H1 (cell line): ENCODE data around the gene UPK1B. TPM values are rescaled to one million over a fixed set of nuclear protein-coding genes. Genes with fewer than 3 reads are reported as not detected.
"Not testable (repeated sequence)": the region's sequence is repeated elsewhere in the genome, so short reads cannot be mapped to it uniquely, and the experiment has no call there.

ENCODE experiments used
- CTCF ChIA-PET: fragments of 300-600 bp; sonication (Branson Sonifier 250); formaldehyde crosslinking; loops from one replicate; lab custom pipeline; 2021; ENCODE audit not compliant: partially characterized antibody; lab: Charles Lee
- POLR2A ChIA-PET: fragments of 300-600 bp; sonication (Branson Sonifier 250); formaldehyde crosslinking; loops from one replicate; lab custom pipeline; 2021; ENCODE audit warnings: inconsistent platforms; ENCODE audit not compliant: partially characterized antibody; lab: Charles Lee
- DNase-seq, 2 experiments: peaks; one replicate each; pipeline versions ENCODE4 v3.0.0 to v3.0.0-alpha.2; 2010 to 2022; ENCODE audit warnings: low spot score in 2 of 2, low read depth in 1 of 2, mixed read lengths in 1 of 2
- FAIRE-seq: peaks from 2 replicates; lab custom pipeline; 2011; peaks lifted over from hg19 to GRCh38; lab: Jason Lieb, UNC
- H2AFZ ChIP-seq: 2 replicates; pipeline ENCODE4 v1.8.1; 2012; ENCODE audit warnings: low read length, inconsistent platforms
- H2AK5ac ChIP-seq: 2 replicates; pipeline ENCODE4 v1.6.1; 2013; ENCODE audit warnings: low read depth, low read length
- H2BK120ac ChIP-seq: replicated peaks from 2 replicates; pipeline ENCODE3; 2013; ENCODE audit warnings: low read depth, low read length, inconsistent platforms
- H2BK12ac ChIP-seq: 2 replicates; pipeline ENCODE4 v1.6.1; 2013; ENCODE audit warnings: low read depth, low read length
- H2BK15ac ChIP-seq: 2 replicates; pipeline ENCODE4 v1.6.1; 2013; ENCODE audit warnings: low read length
- H2BK20ac ChIP-seq: 2 replicates; pipeline ENCODE4 v1.6.1; 2013; ENCODE audit warnings: low read length
- H2BK5ac ChIP-seq: 2 replicates; pipeline ENCODE4 v1.6.1; 2013; ENCODE audit warnings: low read depth, low read length
- H3K14ac ChIP-seq: 2 replicates; pipeline ENCODE4 v1.6.1; 2013; ENCODE audit warnings: inconsistent platforms; ENCODE audit not compliant: insufficient read length
- H3K18ac ChIP-seq: 2 replicates; pipeline ENCODE4 v1.6.1; 2013; ENCODE audit warnings: low read length; ENCODE audit errors: extremely low read depth
- H3K23ac ChIP-seq: 2 replicates; pipeline ENCODE4 v1.6.1; 2013; ENCODE audit warnings: inconsistent platforms; ENCODE audit not compliant: insufficient read length
- H3K23me2 ChIP-seq: 2 replicates; pipeline ENCODE4 v1.6.1; 2013; ENCODE audit warnings: low read depth, low read length
- H3K27ac ChIP-seq: 2 replicates; pipeline ENCODE4 v1.6.1; 2011; ENCODE audit warnings: low read depth, low read length, inconsistent platforms
- H3K27me3 ChIP-seq, 4 experiments: replicated peaks in 1 of 4; 1 replicate in 1 of 4; 2 replicates in 3 of 4; pipeline versions ENCODE4 v1.6.1 to v1.8.1; 2011 to 2013; ENCODE audit warnings: low read length in 3 of 4, mild to moderate bottlenecking in 3 of 4, inconsistent platforms in 2 of 4, mixed read lengths in 2 of 4, moderate library complexity in 1 of 4; ENCODE audit not compliant: control insufficient read depth in 3 of 4, insufficient read depth in 3 of 4; ENCODE audit errors: extremely low read depth in 1 of 4
- H3K36me3 ChIP-seq, 4 experiments: 2 replicates each; pipeline versions ENCODE4 v1.6.1 to v1.8.1; 2011 to 2013; ENCODE audit warnings: mild to moderate bottlenecking in 4 of 4, low read length in 3 of 4, moderate library complexity in 2 of 4, control low read depth in 1 of 4, inconsistent platforms in 1 of 4; ENCODE audit not compliant: insufficient read depth in 4 of 4, control insufficient read depth in 2 of 4
- H3K4ac ChIP-seq: replicated peaks from 2 replicates; pipeline ENCODE3; 2013; ENCODE audit warnings: low read length, low read depth, mixed read lengths, inconsistent platforms; ENCODE audit not compliant: insufficient read length
- H3K4me1 ChIP-seq, 4 experiments: replicated peaks in 1 of 4; 1 replicate in 1 of 4; 2 replicates in 3 of 4; pipeline versions ENCODE4 v1.6.1 to v1.8.1; 2011 to 2013; ENCODE audit warnings: low read length in 3 of 4, inconsistent platforms in 2 of 4, mixed read lengths in 1 of 4; ENCODE audit not compliant: insufficient read depth in 4 of 4, control insufficient read depth in 3 of 4
- H3K4me2 ChIP-seq, 2 experiments: 2 replicates each; pipeline versions ENCODE4 v1.6.1 to v1.8.1; 2011 to 2013; ENCODE audit warnings: low read depth in 2 of 2, low read length in 2 of 2, control low read depth in 1 of 2, inconsistent platforms in 1 of 2, mild to moderate bottlenecking in 1 of 2; ENCODE audit not compliant: insufficient read depth in 1 of 2
- H3K4me3 ChIP-seq, 4 experiments: fragments of 200-600, 300-600 bp in 1 of 4; sonication (generic), shearing (Covaris generic), sonication (Bioruptor Twin) in 1 of 4; 2 replicates each; pipeline versions ENCODE4 v1.5.1 to v1.8.1; 2011 to 2016; ENCODE audit warnings: low read length in 4 of 4, low read depth in 3 of 4, control low read depth in 2 of 4, inconsistent platforms in 2 of 4, mild to moderate bottlenecking in 2 of 4, mixed read lengths in 1 of 4, moderate library complexity in 1 of 4; ENCODE audit not compliant: insufficient read depth in 2 of 4; ENCODE audit errors: extremely low read depth in 1 of 4
- H3K56ac ChIP-seq: replicated peaks from 2 replicates; pipeline ENCODE3; 2013; ENCODE audit warnings: low read depth, mild to moderate bottlenecking, mixed read lengths, low read length, inconsistent platforms; ENCODE audit not compliant: insufficient read length
- H3K79me1 ChIP-seq: 2 replicates; pipeline ENCODE4 v1.6.1; 2013; ENCODE audit warnings: low read depth, low read length, control low read depth
- H3K79me2 ChIP-seq, 2 experiments: 2 replicates each; pipeline versions ENCODE4 v1.6.1 to v1.8.1; 2012 to 2013; ENCODE audit warnings: low read length in 2 of 2, mild to moderate bottlenecking in 2 of 2, inconsistent platforms in 1 of 2; ENCODE audit not compliant: insufficient read depth in 2 of 2, control insufficient read depth in 1 of 2
- H3K9ac ChIP-seq, 4 experiments: replicated peaks in 1 of 4; 1 replicate in 1 of 4; 2 replicates in 3 of 4; pipeline versions ENCODE4 v1.6.1 to v1.8.1; 2011 to 2013; ENCODE audit warnings: low read depth in 3 of 4, low read length in 3 of 4, control low read depth in 2 of 4, mild to moderate bottlenecking in 2 of 4, moderate library complexity in 2 of 4, inconsistent platforms in 1 of 4; ENCODE audit errors: extremely low read depth in 1 of 4
- H3K9me3 ChIP-seq, 2 experiments: 2 replicates each; pipeline versions ENCODE4 v1.6.1 to v1.8.1; 2012 to 2013; ENCODE audit warnings: mild to moderate bottlenecking in 2 of 2, moderate library complexity in 2 of 2, control low read depth in 1 of 2, inconsistent platforms in 1 of 2, low read depth in 1 of 2, low read length in 1 of 2, mixed read lengths in 1 of 2; ENCODE audit not compliant: insufficient read depth in 2 of 2
- H4K20me1 ChIP-seq, 2 experiments: replicated peaks in 1 of 2; 2 replicates each; pipeline versions ENCODE3 to v1.8.1; 2011 to 2013; ENCODE audit warnings: inconsistent platforms in 2 of 2, low read length in 2 of 2, mild to moderate bottlenecking in 1 of 2; ENCODE audit not compliant: insufficient read depth in 2 of 2, control insufficient read depth in 1 of 2
- H4K5ac ChIP-seq: 2 replicates; pipeline ENCODE4 v1.6.1; 2013; ENCODE audit warnings: low read length, low read depth, mixed read lengths, inconsistent platforms; ENCODE audit not compliant: insufficient read length
- H4K8ac ChIP-seq: 2 replicates; pipeline ENCODE4 v1.8.0; 2013; ENCODE audit warnings: mild to moderate bottlenecking, moderate library complexity, low read length, inconsistent platforms; ENCODE audit not compliant: insufficient read depth; ENCODE audit errors: extremely low read depth
- H4K91ac ChIP-seq: replicated peaks from 2 replicates; pipeline ENCODE3; 2013; ENCODE audit warnings: low read length, mixed read lengths, inconsistent platforms; ENCODE audit not compliant: insufficient read length
- WGBS, 2 experiments: shearing (Covaris generic) in 1 of 2; methylation state at CpG; one replicate each; pipeline versions ENCODE4 v1.1.6 to v1.1.7; 2013 to 2015; ENCODE audit warnings: low lambda C conversion rate in 2 of 2, mixed read lengths in 2 of 2, inconsistent platforms in 1 of 2, low coverage in 1 of 2, missing lambda C conversion rate in 1 of 2; ENCODE audit not compliant: insufficient replicate concordance in 2 of 2, insufficient coverage in 1 of 2, insufficient read length in 1 of 2; ENCODE audit errors: extremely low coverage in 1 of 2, missing lambda C conversion rate in 1 of 2; 5-methylcytosine and 5-hydroxymethylcytosine counted together
- polyA plus RNA-seq, 7 experiments: library from polyadenylated mRNA; depleted of rRNA in 3 of 7; stranded (reverse) in 5 of 7; unstranded in 2 of 7; fragments of >200 nt in 5 of 7; fragments of 200-250 nt in 2 of 7; gene quantifications; 1 replicate in 5 of 7; 2 replicates in 1 of 7; 4 replicates in 1 of 7; pipeline versions ENCODE4 v1.2.1 to v1.2.3, GENCODE V29; 2011 to 2013; ENCODE audit warnings: missing spikeins in 2 of 7, mixed read lengths in 2 of 7
- total RNA-seq: library from RNA; stranded (reverse); fragmentation: NEBNext Ultra II Directional; extraction: Animal tissue kit (Norgen Biotek cat#: 25700); gene quantifications from 2 replicates; pipeline ENCODE4 v1.2.1, GENCODE V29; 2021

UPK1B gene
- total and polyA plus RNA-seq, 2 of the 8 experiments (the other 6 are each of a cell fraction or from before 2014, with no cell fraction given), result 0.67 to 0.68 TPM

- H3K4me3 ChIP-seq, H3K79me1 ChIP-seq, H2BK5ac ChIP-seq, H2AK5ac ChIP-seq, H4K20me1 ChIP-seq, H2BK12ac ChIP-seq, H3K27ac ChIP-seq, H3K23me2 ChIP-seq, DNase-seq, H2BK15ac ChIP-seq, H3K23ac ChIP-seq, H2BK120ac ChIP-seq, H3K4me2 ChIP-seq, H2BK20ac ChIP-seq, POLR2A ChIA-PET, FAIRE-seq, H3K18ac ChIP-seq, H3K56ac ChIP-seq, H4K91ac ChIP-seq, H4K8ac ChIP-seq, H3K27me3 ChIP-seq, H3K9ac ChIP-seq, H3K14ac ChIP-seq, H2AFZ ChIP-seq, H3K4me1 ChIP-seq, H4K5ac ChIP-seq, H3K36me3 ChIP-seq, H3K4ac ChIP-seq: not testable (repeated sequence)
- 78% methylated on average over 6 of the region's 7 CpGs; no CpG with 5 or more reads in 1 of the 2 experiments for WGBS, 2 experiments
- peaks cover 0 to 13% of the 10 kb centered on the region in 2 experiments; a peak in 1 of 4 replicates for H3K9me3 ChIP-seq
- H3K79me2 ChIP-seq, result peaks cover 4 to 23% of the 10 kb centered on the region in 2 experiments; a peak in 3 of 4 replicates
- CTCF ChIA-PET, result interaction anchor here (0.7 kb wide), 1 partner anchor 110 kb away, joined by 4 read pairs; no protein-coding TSS in a partner anchor
Observed at GRCh38 chr3:119243058-119243529, 69.7 kb downstream of the UPK1B start.
